GM18502 (cell line): ENCODE measurements around the gene MCM9.
"Not testable (repeated sequence)": the region's sequence is repeated elsewhere in the genome, so short reads cannot be mapped to it uniquely, and the experiment has no call there.

Experiments
- ATAC-seq: cut with Tn5 transposase; IDR thresholded peaks from one replicate; pipeline ENCODE4 v1.9.1; 2021; ENCODE audit warnings: mild to moderate bottlenecking; ENCODE audit not compliant: unreplicated experiment, poor library complexity

MCM9 gene

DNA sequence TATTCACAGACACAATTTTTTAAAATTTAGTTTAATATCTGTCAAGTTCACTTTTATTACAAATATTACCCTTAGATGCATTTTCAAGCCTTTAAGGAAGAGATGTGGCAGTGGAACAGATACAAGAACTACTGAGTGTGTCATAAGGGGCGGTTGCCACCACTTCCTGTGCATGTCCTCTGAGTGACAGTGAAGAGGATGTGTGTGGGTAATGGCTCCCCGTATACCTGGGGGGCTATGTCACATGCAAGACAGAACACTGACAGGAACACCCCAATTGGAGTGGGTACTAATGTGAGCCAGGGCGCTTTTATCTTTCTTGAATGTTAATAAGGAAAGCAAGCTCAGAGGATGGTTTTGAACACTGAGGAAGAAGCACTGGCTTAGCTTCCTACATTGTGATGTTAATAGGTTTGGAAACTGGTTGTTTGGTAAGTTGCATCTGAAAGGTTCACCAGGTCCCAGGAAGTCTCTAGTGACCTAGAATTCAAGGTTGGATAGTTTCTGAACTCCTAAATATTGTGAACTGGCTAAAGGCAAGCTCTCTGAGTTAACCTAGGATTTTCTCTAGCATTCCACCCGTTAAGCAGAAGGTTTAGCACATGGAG is 124.4 kb downstream of the MCM9 start:
- ATAC-seq, result peak; percentile 92

DNA sequence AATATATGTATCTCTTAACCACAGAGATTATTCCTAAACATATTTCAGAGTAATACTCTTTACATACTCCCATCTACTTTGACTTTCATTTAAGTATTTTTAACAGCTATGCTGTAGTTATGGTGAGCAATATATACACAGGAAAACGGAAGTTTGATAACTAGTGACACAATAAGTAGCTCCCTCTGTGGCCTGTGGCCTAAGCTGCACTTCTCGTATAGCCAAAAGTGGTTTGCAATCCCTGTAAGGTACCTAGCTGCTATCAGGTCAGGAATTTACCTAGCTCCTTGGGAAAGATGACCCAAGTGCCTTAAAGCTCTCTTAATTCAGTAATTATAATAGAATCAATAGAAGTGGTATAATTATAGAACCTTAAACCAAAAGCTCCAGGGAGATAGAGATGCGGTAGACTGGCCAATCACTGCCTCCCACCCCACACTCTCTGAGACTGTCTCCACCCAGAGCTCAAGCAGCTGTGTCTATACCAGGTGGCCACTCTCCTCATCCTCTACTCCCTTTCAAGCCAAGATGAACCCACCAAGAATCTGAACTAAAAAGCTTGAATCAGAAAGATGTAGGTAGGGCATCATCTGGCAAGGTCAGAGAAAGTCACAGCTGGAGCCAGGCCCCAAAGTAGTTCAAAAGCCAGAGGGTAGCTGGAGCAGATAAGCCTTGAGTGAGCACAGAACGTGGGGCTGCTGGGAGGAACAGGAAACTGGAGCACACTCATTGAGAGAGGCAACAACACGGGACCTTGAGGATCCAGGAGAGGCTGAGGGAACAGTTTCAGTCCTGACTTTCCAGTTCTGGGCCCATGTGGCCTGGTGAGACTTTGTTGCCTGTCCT is 125.9 kb downstream of the MCM9 start:
- peak; percentile 62 for ATAC-seq

DNA sequence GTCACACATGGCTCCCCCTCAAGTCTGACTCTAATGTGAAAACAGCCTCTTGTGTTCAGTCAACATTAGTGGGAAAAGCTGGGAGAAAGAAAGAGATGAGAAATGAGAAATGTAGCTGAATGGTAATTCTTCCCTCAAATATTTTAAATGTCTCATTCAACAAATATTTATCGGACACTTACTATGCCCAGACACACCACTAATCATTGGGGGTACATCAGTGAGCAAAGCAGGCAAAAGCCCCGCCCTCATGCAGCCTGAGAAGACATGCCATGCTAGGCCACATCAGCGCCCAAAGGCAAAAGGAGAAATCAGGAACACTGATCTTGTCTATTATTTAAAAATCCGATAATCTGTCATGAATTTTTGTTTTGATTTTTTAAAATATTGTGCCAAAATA is 130.9 kb downstream of the MCM9 start:
- ATAC-seq, result no peak

DNA sequence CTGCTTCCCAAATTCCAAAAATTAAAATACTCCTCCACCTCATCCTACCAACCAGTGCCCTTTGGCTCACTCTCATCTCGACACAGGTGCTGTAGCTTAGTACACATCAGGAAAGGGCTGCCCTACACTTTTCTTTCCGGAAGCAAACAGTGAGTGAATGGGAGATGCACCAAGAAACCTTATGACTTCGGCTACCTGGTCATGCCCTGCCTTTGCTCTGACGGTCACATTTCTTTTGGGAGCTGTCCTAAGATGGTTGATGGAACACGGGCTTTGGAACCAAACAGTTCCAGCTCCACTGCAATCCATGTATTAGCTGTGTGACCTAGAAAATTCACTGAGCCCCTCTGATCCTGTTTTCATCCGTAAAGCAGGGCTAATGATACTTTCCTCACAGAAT is 133.7 kb downstream of the MCM9 start:
- ATAC-seq, result no peak

DNA sequence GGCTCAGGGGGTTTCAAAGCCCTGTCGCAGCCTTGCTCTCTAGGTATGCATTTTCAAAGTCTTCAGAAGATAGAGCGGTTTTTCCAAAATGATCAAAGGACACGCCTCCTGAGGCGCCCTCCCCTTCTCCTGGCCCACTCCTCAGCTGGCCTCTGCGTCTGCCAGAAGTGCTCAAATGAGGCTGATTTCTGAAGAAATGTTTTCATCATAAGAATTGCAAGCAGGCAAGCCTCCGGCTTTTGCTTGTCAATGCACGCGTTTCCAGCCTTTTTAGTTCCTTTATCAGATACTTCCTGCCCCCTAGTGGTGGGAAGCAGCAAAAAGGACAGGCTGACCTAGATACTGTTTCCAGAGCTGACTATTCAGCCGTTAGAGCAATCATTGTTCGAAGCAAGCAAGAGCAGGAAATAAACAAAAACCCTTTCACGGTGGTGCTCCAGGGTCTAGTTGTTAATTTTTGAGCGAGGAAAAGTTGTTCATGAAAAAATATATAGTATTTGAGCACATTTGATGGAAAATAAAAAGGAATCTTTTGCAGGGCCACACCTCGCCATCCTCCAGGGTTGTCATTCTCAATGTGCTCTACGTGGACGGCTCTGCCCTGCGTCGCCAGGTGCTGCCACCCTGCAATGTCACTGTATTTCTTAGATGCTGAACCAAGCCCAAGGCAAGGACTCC is 134.4 kb downstream of the MCM9 start:
- peak; percentile 97 for ATAC-seq

DNA sequence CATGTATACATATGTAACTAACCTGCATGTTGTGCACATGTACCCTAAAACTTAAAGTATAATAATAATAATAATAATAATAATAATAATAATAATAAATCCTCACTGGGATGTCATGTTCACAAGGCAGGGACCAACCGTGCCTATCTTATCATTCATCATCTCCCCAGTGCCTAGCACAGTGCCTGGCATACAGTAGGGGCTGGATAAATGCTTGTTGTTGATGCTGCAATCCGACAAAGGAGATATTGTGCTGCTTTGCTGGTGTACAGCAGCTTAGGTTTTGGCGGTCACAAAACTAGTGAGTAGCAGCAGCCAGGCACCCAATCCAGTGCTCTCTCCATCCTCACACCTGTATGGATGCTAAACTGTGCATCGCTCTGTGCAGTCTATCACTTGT is 135.1 kb downstream of the MCM9 start:
- ATAC-seq, result no peak

DNA sequence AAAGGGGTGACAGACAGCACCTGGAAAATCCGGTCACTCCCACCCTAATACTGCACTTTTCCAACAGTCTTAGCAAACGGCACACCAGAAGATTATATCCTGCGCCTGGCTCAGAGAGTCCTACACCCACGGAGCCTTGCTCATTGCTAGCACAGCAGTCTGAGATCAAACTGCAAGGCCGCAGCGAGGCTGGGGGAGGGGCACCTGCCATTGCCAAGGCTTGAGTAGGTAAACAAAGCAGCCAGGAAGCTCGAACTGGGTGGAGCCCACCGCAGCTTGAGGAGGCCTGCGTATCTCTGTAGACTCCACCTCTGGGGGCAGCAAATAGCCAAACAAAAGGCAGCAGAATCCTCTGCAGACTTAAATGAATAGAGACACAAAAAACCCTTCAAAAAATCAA is 138.4 kb downstream of the MCM9 start:
- ATAC-seq, result not testable (repeated sequence)

DNA sequence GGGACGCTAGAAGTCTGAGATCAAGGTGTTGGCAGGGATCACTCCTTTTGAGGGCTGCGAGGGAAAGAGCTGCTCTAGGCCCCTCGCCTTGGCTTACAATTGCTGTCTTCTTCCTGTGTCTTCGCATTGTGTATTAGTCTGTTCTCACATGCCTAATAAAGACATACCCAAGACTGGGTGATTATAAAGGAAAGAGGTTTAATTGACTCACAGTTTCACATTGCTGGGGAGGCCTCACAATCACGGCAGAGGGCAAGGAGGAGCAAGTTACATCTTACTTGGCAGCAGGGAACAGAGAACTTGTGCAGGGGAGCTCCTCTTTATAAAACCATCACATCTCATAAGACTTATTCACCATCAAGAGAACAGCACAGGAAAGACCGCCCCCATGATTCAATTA is 143.5 kb downstream of the MCM9 start:
- no peak for ATAC-seq

DNA sequence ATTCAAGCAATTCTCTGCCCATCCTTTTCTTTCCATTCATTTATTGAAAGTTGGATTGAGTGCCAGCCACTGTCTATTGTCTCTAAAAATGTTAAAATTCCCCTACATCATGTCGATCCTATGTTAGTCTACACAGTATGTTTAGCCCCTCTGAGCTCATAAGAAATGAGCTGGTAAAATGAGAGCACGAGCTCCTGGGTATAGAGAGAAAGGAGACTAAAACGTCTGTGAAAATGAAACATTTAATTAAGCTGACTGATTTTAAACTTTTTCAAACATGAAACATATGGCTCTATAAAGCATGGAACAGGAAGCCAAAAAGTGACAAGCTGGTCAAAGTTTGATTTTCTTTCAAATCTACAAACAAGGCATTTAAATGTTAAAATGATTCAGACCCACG is 145.0 kb downstream of the MCM9 start:
- ATAC-seq, result no peak

DNA sequence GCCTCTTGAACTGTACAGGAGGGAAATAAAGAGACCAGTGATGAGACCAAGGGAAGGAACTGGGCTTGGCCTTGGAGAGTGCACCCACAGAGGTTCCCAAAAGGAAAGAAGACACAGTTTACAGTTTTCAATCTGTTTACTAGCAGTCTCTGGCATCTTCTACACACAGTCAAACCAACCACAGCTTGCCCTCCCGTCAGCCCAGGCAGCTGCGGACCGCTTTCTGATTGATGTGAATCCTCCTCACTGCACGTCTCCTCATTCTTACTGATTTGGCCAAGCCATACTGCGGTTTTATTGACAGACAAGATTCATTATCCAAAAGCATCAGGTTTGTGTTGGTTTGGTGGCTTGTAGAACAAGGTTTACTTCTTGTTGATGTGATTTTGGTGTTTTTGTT is 145.5 kb downstream of the MCM9 start:
- no peak for ATAC-seq

DNA sequence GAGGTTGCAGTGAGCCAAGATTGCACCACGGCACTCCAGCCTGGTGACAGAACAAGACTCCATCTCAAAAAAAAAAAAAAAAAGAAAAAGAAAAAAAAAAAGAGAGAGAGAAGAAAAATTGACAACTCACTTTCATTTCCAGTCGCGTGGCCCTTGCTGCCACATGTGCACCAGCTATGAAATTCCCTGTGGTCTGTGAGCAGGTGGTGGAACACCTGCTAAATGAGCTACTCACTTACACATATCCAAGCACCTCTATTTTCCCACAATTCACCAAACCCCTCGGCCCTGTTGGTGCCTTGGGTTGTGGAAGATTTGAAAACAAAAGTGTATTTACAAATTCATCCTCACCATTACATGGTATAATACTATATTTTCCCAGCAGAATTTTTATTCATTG is 146.3 kb downstream of the MCM9 start:
- no peak for ATAC-seq

DNA sequence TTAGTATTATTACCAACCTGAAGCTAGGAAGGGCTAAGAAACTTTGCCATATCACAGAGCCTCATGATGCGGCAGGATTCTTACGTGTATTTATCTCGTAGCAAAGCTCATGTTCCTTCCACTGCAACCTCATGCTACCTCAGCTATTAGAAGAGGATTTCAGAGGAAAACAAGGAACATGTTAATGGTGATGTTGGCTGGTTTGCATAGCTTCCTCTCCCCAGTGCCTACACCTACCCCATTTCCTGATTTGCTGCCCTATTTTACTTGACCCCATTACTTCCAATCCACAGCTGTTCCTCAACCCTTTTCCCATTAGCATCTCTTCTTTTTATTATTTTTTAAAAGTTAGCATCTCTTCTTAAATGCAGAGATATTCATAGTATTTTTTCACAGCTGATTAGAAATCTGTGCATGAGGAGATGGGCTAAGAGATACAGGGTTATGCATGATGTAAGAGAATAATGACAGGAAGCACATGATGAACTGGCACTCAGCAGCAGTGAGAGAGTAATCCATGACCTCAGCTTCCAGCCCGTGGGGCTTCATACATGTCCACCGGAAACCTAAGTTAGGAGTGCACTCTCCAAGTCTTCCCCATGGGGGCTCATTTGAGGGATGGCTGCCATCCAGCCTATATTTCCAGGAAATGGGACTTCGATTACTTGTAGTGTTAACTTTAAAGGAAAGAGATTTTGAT is 147.1 kb downstream of the MCM9 start:
- no peak for ATAC-seq

DNA sequence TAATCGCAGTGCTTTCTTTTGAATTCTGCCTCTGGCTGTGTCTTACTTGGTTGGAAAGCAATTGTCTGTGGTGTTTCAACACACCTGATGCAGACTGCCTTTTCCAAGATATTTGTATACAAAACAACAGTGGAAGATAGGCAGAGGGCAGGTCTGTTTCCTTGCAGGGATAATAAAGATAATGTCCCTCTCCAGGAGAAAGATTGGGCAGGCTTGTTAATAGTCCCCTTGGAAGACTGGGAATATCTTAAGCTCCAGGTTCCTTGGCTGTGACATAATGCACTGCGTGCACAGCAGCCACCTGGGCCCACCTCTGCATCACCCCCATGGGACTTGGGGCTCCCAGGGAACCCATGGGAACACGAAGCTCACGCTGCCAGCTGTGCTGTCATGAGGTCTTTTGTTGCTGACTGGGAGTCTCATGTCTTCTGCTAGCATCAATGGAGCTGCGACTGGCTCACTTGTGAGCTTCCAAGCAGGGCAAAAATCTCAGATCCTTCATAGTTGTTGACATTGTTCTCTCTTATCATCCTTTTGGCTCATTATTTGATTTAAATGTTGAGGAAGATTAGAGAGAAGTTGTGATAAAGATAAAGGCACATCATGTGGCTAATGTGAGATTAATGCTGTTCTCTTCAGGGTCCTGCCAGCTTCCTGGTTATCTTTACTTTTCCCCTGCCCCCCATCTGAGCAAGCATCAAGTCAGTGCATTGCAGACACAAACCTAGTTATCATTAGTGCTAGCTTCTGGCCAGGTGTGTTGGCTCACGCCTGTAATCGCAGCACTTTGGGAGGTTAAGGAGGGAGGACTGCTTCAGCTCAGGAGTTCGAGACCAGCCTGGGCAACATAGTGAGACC is 148.1 kb downstream of the MCM9 start:
- ATAC-seq, result no peak

DNA sequence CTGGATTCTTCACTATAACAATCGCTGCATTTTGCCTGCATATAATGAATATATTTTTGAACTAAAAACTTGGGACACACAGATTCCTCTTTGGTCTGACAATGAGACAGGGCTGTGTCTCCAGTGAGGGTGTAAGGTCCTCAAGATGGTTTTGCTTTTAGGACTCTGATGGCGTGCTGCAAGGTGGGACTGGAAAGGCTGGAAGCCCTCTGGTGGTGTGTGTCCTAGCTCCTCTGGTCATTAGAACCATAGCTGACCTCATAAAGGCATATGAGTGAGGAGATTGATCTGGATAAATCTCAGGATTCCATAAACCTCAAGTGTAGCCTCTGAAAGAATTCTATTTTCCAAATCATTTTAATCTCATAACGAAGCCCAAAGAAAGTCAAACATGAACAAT is 149.4 kb downstream of the MCM9 start:
- ATAC-seq, result no peak

DNA sequence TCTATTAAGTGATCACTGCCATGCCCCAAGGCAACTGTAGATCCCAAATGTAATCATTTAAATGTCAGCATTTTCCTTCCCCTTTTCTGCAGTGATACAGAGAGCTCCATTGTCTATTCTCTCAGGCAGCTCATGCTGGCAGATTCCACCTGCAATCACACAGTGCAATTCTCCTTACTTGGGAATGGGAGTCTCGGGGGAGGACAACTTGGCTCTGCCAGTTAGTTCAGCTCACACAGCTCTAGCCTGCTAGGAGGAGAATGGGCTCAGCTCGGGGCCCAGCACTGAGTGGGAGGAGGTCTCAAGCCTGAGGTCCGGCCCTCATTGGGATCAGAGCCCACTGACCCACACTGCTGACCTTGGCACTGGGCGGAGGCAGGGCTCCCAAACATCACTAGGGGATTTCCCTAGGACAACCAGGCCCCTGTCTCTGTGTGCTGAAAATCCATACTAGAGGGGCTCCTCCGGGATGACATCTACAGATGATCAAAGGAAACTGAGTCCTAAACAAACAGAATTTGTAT is 150.3 kb downstream of the MCM9 start:
- no peak for ATAC-seq

DNA sequence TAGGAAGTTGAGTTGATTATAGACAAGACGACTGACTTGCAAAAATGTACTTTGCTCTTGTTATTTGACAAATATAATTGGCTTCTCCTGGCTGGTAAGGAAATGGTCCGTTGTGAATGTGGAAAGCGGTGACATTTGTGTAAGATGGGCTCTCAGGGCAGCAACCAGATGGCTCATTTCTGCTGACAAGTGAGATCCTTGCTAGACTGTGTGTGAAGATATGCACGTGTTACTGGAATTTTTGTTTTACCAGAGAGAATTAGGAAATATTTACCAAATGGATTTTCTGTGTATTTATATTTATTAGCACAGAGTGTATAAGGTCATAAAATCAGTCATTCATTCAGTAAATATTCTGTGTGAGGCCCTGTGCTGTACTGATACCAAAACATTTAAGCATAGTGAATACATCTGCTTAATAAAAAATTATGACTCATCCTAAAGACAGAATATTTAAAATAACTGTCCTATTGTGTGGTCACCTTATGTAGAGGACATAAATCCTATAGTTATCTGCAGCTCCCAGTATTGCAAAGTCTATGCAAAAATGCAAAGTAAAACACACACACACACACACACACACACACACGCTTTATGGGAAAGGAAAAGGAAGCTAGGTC is 150.9 kb downstream of the MCM9 start:
- ATAC-seq, result no peak

DNA sequence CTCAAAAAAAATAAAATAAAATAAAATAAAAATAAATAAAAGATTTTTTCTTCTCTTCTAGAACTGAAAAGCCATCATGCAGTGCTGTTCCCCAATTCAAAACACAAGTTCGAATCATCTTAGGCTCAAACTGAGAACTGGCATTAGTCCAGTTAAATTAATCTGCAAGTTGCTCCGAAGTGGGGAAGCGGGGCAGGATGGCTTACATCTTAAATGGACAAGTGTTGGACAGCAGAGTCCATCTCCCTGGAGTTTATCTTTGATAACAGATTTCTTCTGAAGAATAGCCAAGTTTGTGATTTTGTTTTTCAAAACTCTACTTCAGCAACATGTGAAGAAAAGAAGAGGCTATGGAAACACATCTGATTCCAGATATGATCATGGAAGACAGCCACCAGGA is 152.3 kb downstream of the MCM9 start:
- no peak for ATAC-seq

DNA sequence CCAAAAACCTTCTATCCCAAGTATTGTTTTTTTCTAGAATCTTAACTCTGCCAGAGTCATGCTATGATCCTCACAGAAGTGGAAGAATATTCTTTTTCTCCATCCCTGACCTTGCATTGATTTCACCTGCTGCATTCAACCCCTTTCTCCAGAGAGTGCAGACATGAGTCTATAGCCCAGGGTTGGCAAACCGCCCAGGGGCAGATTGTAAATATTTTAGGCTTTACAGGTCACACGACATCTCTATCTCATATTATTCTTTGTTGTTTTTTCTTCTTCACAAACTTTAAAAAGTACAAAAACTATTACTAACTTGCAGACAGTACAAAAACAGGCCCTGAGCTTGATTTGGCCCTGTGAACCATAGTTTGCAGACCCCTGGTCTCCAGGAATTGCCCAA is 153.1 kb downstream of the MCM9 start:
- no peak for ATAC-seq

DNA sequence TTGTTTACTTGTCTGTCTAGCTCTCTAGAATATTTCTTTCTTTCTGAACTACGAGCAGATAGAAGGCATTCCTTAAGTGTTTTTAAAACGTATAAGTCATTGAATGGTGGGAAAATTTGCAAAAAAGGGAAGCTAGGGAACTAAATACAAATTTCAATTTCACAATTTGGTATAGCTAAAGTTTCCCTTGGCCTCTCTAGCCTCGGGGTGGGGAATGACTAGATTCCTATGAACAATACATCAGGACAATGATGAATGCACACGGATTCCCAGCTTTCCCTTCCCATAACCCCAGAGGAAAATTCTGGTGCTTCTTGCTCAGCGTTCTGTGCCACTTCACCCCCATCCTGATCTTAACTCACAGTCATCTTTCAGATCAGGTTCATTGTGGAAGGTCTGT is 154.3 kb downstream of the MCM9 start:
- no peak for ATAC-seq
